ENCODE data around the gene ADAMTSL3. TPM values are rescaled to one million over a fixed set of nuclear protein-coding genes. Genes with fewer than 3 reads are reported as not detected.
A peak's percentile ranks its signal among the peaks of the same experiment; 100 is the strongest.

ADAMTSL3 gene
- total and polyA plus RNA-seq, 4 donors, result 0.85 to 58.2 (median 7.9) TPM

GRCh38 chr15:84010246-84010645 is 356.3 kb downstream of the ADAMTSL3 start:
- H3K27ac ChIP-seq (ENCODE audit: low read depth in 1 of 2, low read length in 1 of 2), result no peak overlapping the region
- peaks cover 0 to 5% (median 0%) of the 10 kb centered on the region in 5 donors for H3K4me1 ChIP-seq (ENCODE audit: control insufficient read depth in 5 of 5, insufficient read depth in 5 of 5, low read length in 5 of 5)
- WGBS, 2 donors, result 93 to 98% methylated on average over 1 of the region's 1 CpG
- TF ChIP-seq CTCF (IDR thresholded peaks at IDR 0.05; ENCODE audit: control extremely low read depth, extremely low read depth), result no peak
- no peak overlapping the region for H3K4me3 ChIP-seq
- no peaks in the 10 kb centered on the region for H3K36me3 ChIP-seq (ENCODE audit: control insufficient read depth in 4 of 4, insufficient read depth in 4 of 4, low read length in 4 of 4)
- H3K9ac ChIP-seq (ENCODE audit: insufficient read depth in 1 of 2, low read length in 2 of 2), result no peak overlapping the region
- no peaks in the 10 kb centered on the region for H3K27me3 ChIP-seq (ENCODE audit: control insufficient read depth in 3 of 3, insufficient read depth in 3 of 3, low read length in 2 of 3)
- no peak for DNase-seq
- ATAC-seq (ENCODE audit: insufficient read depth, low FRiP score), result no peak
- H3K9me3 ChIP-seq (ENCODE audit: control insufficient read depth in 4 of 4, insufficient read depth in 3 of 4, low read length in 3 of 4), result peaks cover 0 to 8% (median 3%) of the 10 kb centered on the region in 4 donors

- WGBS, 2 donors, result 82 to 91% methylated on average over 3 of the region's 3 CpGs
- no peak overlapping the region for H3K9ac ChIP-seq (ENCODE audit: insufficient read depth in 1 of 2, low read length in 2 of 2)
- H3K4me1 ChIP-seq (ENCODE audit: control insufficient read depth in 5 of 5, insufficient read depth in 5 of 5, low read length in 5 of 5), result no peaks in the 10 kb centered on the region
- H3K36me3 ChIP-seq (ENCODE audit: control insufficient read depth in 4 of 4, insufficient read depth in 4 of 4, low read length in 4 of 4), result peaks cover 0 to 2% (median 0%) of the 10 kb centered on the region in 4 donors
- no peak for ATAC-seq (ENCODE audit: insufficient read depth, low FRiP score)
- no peak overlapping the region for H3K4me3 ChIP-seq
- peak; percentile 21 to 64 (median 57) for DNase-seq
- H3K27me3 ChIP-seq (ENCODE audit: control insufficient read depth in 3 of 3, insufficient read depth in 3 of 3, low read length in 2 of 3), result no peaks in the 10 kb centered on the region
- no peak for TF ChIP-seq CTCF (IDR thresholded peaks at IDR 0.05; ENCODE audit: control extremely low read depth, extremely low read depth)
- no peak overlapping the region for H3K27ac ChIP-seq (ENCODE audit: low read depth in 1 of 2, low read length in 1 of 2)
- H3K9me3 ChIP-seq (ENCODE audit: control insufficient read depth in 4 of 4, insufficient read depth in 3 of 4, low read length in 3 of 4), result peaks cover 0 to 4% (median 0%) of the 10 kb centered on the region in 4 donors
Measured at GRCh38 chr15:84016371-84016770, 362.4 kb downstream of the ADAMTSL3 start.

GRCh38 chr15:84022516-84022915 is 368.6 kb downstream of the ADAMTSL3 start:
- Histone ChIP-seq H3K4me3 (no peak overlapping the region), H3K36me3 (ENCODE audit: control insufficient read depth in 4 of 4, insufficient read depth in 4 of 4, low read length in 4 of 4) (peaks cover 0 to 4% (median 0%) of the 10 kb centered on the region in 4 donors), H3K4me1 (ENCODE audit: control insufficient read depth in 5 of 5, insufficient read depth in 5 of 5, low read length in 5 of 5) (no peaks in the 10 kb centered on the region), H3K9ac (ENCODE audit: insufficient read depth in 1 of 2, low read length in 2 of 2) (no peak overlapping the region), H3K9me3 (ENCODE audit: control insufficient read depth in 4 of 4, insufficient read depth in 3 of 4, low read length in 3 of 4) (peaks cover 0 to 3% (median 0%) of the 10 kb centered on the region in 4 donors), H3K27ac (ENCODE audit: low read depth in 1 of 2, low read length in 1 of 2) (no peak overlapping the region), H3K27me3 (ENCODE audit: control insufficient read depth in 3 of 3, insufficient read depth in 3 of 3, low read length in 2 of 3) (no peaks in the 10 kb centered on the region)
- ATAC-seq (ENCODE audit: insufficient read depth, low FRiP score) (no peak), DNase-seq (no peak)
- TF ChIP-seq CTCF (IDR thresholded peaks at IDR 0.05; ENCODE audit: control extremely low read depth, extremely low read depth), result no peak
- WGBS, 2 donors, result 91 to 100% methylated on average over 1 of the region's 1 CpG

- H3K27me3 ChIP-seq (ENCODE audit: control insufficient read depth in 3 of 3, insufficient read depth in 3 of 3, low read length in 2 of 3), result no peaks in the 10 kb centered on the region
- no peak for TF ChIP-seq CTCF (IDR thresholded peaks at IDR 0.05; ENCODE audit: control extremely low read depth, extremely low read depth)
- no peaks in the 10 kb centered on the region for H3K4me1 ChIP-seq (ENCODE audit: control insufficient read depth in 5 of 5, insufficient read depth in 5 of 5, low read length in 5 of 5)
- no peak overlapping the region for H3K4me3 ChIP-seq
- DNase-seq (peak in 2 of 3 donors; percentile 36 to 40), ATAC-seq (ENCODE audit: insufficient read depth, low FRiP score) (no peak)
- 92 to 95% methylated on average over 11 of the region's 11 CpGs for WGBS, 2 donors
- no peak overlapping the region for H3K9ac ChIP-seq (ENCODE audit: insufficient read depth in 1 of 2, low read length in 2 of 2)
- peaks cover 0 to 5% (median 0%) of the 10 kb centered on the region in 4 donors for H3K36me3 ChIP-seq (ENCODE audit: control insufficient read depth in 4 of 4, insufficient read depth in 4 of 4, low read length in 4 of 4)
- no peak overlapping the region for H3K27ac ChIP-seq (ENCODE audit: low read depth in 1 of 2, low read length in 1 of 2)
- H3K9me3 ChIP-seq (ENCODE audit: control insufficient read depth in 4 of 4, insufficient read depth in 3 of 4, low read length in 3 of 4), result peaks cover 0 to 3% (median 0%) of the 10 kb centered on the region in 4 donors
Measured at GRCh38 chr15:84023636-84024035, 369.7 kb downstream of the ADAMTSL3 start.

All from lung (tissue), 12 donors.